Body of pancreas (tissue), 4 donors: ENCODE data around the gene TSPAN15. TPM values are rescaled to one million over a fixed set of nuclear protein-coding genes. Genes with fewer than 3 reads are reported as not detected.
A peak's percentile ranks its signal among the peaks of the same experiment; 100 is the strongest.
"Not testable (repeated sequence)": the region's sequence is repeated elsewhere in the genome, so short reads cannot be mapped to it uniquely, and the experiment has no call there.

ENCODE experiments used
- ATAC-seq: fragments of 150-250 bp; one replicate; pipeline ENCODE4 v1.9.1; 2016
- DNase-seq, 4 donors: peaks; one replicate each; pipeline ENCODE4 v3.0.0-alpha.2; 2019
- H3K27ac ChIP-seq, 4 donors: fragments of 200-600 bp; sonication (generic); 1 replicate in 3 of 4; 2 replicates in 1 of 4; pipeline versions ENCODE4 v1.5.1 to v1.6.1; 2016 to 2019; ENCODE audit warnings: mild to moderate bottlenecking in 1 of 4, mixed read lengths in 1 of 4, moderate library complexity in 1 of 4
- H3K27me3 ChIP-seq, 2 donors: fragments of 200-600 bp; sonication (generic); one replicate each; pipeline ENCODE4 v1.6.0; 2016; ENCODE audit warnings: mild to moderate bottlenecking in 1 of 2
- H3K36me3 ChIP-seq, 2 donors: fragments of 200-600 bp; sonication (generic); replicated peaks in 1 of 2; 2 replicates each; pipeline ENCODE4 v1.5.1; 2016; ENCODE audit warnings: low read depth in 2 of 2; ENCODE audit not compliant: insufficient read depth in 1 of 2
- H3K4me1 ChIP-seq: fragments of 200-600 bp; sonication (generic); one replicate; pipeline ENCODE4 v1.6.0; 2016
- H3K4me3 ChIP-seq, 2 donors: fragments of 200-600 bp; sonication (generic); 1 replicate in 1 of 2; 2 replicates in 1 of 2; pipeline ENCODE4 v1.5.1; 2016 to 2019
- H3K9me3 ChIP-seq, 3 donors: fragments of 200-600 bp; sonication (generic); 1 replicate in 2 of 3; 2 replicates in 1 of 3; pipeline ENCODE4 v1.5.1; 2016
- CTCF ChIP-seq, 7 experiments: fragments of 450-650 bp in 4 of 7; fragments of 200-600 bp in 3 of 7; sonication (generic) in 3 of 7; IDR thresholded peaks; one replicate each; pipeline ENCODE4 v1.5.1; 2016 to 2019; ENCODE audit warnings: antibody characterized with exemption in 7 of 7
- POLR2A ChIP-seq, 3 donors: fragments of 450-650 bp; IDR thresholded peaks; one replicate each; pipeline ENCODE4 v1.6.1; 2016; ENCODE audit warnings: antibody characterized with exemption in 3 of 3, mild to moderate bottlenecking in 2 of 3
- WGBS, 2 donors: methylation state at CpG; one replicate each; pipeline ENCODE4 v1.1.5; 2017; 5-methylcytosine and 5-hydroxymethylcytosine counted together
- intact Hi-C: fragments of 100-400 bp; cut with DNase I; formaldehyde crosslinking; loops from one replicate; pipeline ENCODE4 v1.15.1; 2023
- total RNA-seq, 2 donors: library from RNA; depleted of rRNA; stranded (reverse); fragments of >200 nt; gene quantifications; one replicate each; pipeline ENCODE4 v1.1.0, GENCODE V29; 2016

Gene TSPAN15
- total RNA-seq, 2 donors from 2014 or later = 20.0 to 32.0 TPM

DNA sequence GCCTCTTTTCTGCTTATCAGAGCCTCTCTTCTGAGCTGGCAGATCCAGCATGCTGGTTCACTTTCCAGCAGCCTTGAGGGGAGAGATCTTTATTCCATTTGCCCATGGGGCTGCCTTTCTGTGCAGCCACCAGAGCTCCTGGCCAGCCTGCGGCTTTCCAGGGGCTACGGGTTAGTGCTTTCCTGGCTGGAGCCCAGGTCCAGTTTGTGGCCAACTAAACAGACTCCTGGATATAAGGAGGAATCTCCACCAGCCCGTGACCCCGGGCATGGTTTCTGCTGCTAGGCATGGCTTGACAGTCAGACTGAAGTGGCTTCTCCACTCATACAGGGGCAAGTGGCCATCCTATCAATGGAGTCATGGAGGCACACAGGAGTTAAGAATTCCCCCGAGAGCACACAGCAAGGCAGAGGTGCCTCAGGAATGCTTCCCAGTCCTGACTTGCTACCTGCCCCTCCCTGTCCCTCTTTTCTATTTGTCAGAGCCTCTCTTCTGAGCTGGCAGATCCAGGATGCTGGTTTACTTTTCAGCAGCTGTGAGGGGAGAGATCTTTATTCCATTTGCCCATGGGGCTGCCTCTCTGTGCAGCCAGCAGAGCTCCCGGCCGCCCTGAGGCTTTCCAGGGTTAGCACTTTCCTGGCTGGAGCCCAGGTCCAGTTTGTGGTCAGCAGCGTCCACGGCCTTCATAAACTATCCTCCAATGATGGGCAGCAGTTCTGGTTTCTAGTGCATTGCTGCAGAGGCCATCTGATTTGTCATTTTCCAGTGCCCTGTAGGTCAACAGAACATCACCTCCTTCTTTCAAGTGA is 35.9 kb downstream of the TSPAN15 start:
- Histone ChIP-seq H3K27ac (no peak overlapping the region), H3K4me3 (no peak overlapping the region), H3K4me1 (no peaks in the 10 kb centered on the region), H3K27me3 (no peaks in the 10 kb centered on the region), H3K9me3 (no peaks in the 10 kb centered on the region), H3K36me3 (no peaks in the 10 kb centered on the region)
- 81 to 83% methylated on average over 8 to 9 of the region's 9 CpGs for WGBS, 2 donors
- ATAC-seq (no peak), DNase-seq (no peak)
- TF ChIP-seq CTCF (IDR thresholded peaks at IDR 0.05) (no peak), POLR2A (IDR thresholded peaks at IDR 0.05) (no peak)
- intact Hi-C loops = no loop called here

DNA sequence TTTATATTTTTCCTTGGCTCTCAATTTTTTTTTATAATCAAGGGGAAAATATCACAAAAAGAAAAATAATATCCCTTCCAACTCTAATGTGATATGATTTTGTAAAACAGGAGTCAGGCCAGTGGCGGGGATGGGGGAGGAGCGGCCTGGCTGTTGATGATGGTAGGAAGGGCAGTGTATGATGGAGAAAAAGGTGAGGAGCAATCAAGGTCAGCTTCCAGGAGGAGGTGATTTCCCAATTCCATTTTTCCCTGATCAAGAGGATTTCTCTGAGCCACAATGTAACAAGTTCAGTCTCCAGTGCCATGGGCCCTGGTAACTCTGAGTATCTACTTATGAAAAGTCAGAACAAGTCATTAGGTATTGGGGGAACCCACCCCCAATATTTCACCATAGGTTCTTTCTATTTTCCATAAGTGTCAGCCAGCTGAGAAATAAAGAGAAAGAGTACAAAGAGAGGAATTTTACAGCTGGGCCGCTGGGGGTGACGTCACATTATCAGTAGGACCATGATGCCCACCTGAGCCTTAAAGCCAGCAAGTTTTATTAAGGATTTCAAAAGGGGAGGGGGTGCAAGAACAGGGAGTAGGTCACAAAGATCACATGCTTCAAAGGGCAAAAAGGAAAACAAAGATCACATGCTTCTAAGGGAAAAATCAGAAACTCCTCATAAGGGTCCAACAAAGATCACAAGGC is 37.0 kb downstream of the TSPAN15 start:
- DNase-seq, H3K27ac ChIP-seq, H3K4me3 ChIP-seq, intact Hi-C loops, ATAC-seq, H3K36me3 ChIP-seq, H3K9me3 ChIP-seq, H3K4me1 ChIP-seq, H3K27me3 ChIP-seq: not testable (repeated sequence)
- WGBS, 2 donors = 83 to 96% methylated on average over 4 of the region's 4 CpGs

DNA sequence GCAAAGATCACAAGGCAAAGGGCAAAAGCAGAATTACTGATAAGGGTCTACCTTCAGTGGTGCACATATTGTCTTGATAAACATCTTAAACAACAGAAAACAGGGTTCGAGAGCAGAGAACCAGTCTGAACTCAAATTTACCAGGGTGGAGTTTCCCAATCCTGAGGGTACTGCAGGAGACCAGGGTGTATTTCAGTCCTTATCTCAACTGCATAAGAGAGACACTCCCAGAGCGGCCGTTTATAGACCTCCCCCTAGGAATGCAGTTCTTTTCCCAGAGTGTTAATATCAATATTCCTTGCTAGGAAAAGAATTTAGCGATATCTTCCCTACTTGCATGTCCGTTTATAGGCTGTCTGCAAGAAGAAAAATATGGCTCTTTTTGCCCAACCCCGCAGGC is 37.6 kb downstream of the TSPAN15 start:
- ATAC-seq, H3K27ac ChIP-seq, H3K9me3 ChIP-seq, H3K4me3 ChIP-seq, intact Hi-C loops, DNase-seq, H3K36me3 ChIP-seq, H3K4me1 ChIP-seq, H3K27me3 ChIP-seq: not testable (repeated sequence)
- 77 to 88% methylated on average over 6 of the region's 6 CpGs for WGBS, 2 donors

GRCh38 chr10:69489506-69490090 is 38.3 kb downstream of the TSPAN15 start:
- ATAC-seq (no peak), DNase-seq (peak in 1 of 4 donors; percentile 9)
- intact Hi-C loops = no loop called here
- Histone ChIP-seq H3K27me3 (no peaks in the 10 kb centered on the region), H3K27ac (no peak overlapping the region), H3K4me1 (no peaks in the 10 kb centered on the region), H3K9me3 (no peaks in the 10 kb centered on the region), H3K36me3 (no peaks in the 10 kb centered on the region), H3K4me3 (no peak overlapping the region)
- 95 to 97% methylated on average over 6 to 9 of the region's 9 CpGs for WGBS, 2 donors
- TF ChIP-seq POLR2A (IDR thresholded peaks at IDR 0.05) (no peak), CTCF (IDR thresholded peaks at IDR 0.05) (no peak)

GRCh38 chr10:69490876-69491275 is 39.6 kb downstream of the TSPAN15 start:
- Histone ChIP-seq H3K4me3 (no peak overlapping the region), H3K36me3 (no peaks in the 10 kb centered on the region), H3K27ac (no peak overlapping the region), H3K27me3 (no peaks in the 10 kb centered on the region), H3K9me3 (no peaks in the 10 kb centered on the region), H3K4me1 (no peaks in the 10 kb centered on the region)
- TF ChIP-seq POLR2A (IDR thresholded peaks at IDR 0.05) (no peak), CTCF (IDR thresholded peaks at IDR 0.05) (no peak)
- intact Hi-C loops = no loop called here
- DNase-seq (peak in 1 of 4 donors; percentile 4), ATAC-seq (no peak)
- WGBS, 2 donors = 92 to 94% methylated on average over 10 of the region's 10 CpGs
